Neural cell (in vitro differentiated cells): ENCODE data around the gene IMPACT. TPM values are rescaled to one million over a fixed set of nuclear protein-coding genes. Genes with fewer than 3 reads are reported as not detected.

Experiments
- H2AFZ ChIP-seq: fragments of 200-600, 300-800 bp; sonication (generic), shearing (Covaris generic); 2 replicates; pipeline ENCODE4 v1.6.0; 2014; ENCODE audit warnings: low read depth, mild to moderate bottlenecking, antibody characterized with exemption, low read length, moderate library complexity
- H3F3A ChIP-seq: fragments of 200-600 bp; shearing (Covaris generic); 2 replicates; pipeline ENCODE4 v1.6.1; 2016; ENCODE audit warnings: mild to moderate bottlenecking, moderate library complexity, mixed read lengths, antibody characterized with exemption, low read length; ENCODE audit not compliant: insufficient read depth, poor library complexity, severe bottlenecking
- H3K27ac ChIP-seq: fragments of 200-600, 300-800 bp; sonication (generic), shearing (Covaris generic); 2 replicates; pipeline ENCODE4 v1.5.1; 2014; ENCODE audit warnings: mild to moderate bottlenecking, low read length, moderate library complexity
- H3K27me3 ChIP-seq: fragments of 300-800, 200-600 bp; sonication (generic), shearing (Covaris generic); 2 replicates; pipeline ENCODE4 v1.6.0; 2014; ENCODE audit warnings: mild to moderate bottlenecking, low read depth, low read length, moderate library complexity; ENCODE audit not compliant: insufficient read depth
- H3K36me3 ChIP-seq: fragments of 300-800, 200-600 bp; sonication (generic), shearing (Covaris generic); 2 replicates; pipeline ENCODE4 v1.5.1; 2014; ENCODE audit warnings: mild to moderate bottlenecking, antibody characterized with exemption, low read length, moderate library complexity; ENCODE audit not compliant: insufficient read depth
- H3K4me2 ChIP-seq: fragments of 300-800, 200-600 bp; sonication (generic), shearing (Covaris generic); 2 replicates; pipeline ENCODE4 v1.6.0; 2014; ENCODE audit warnings: mild to moderate bottlenecking, low read length
- H3K4me3 ChIP-seq: fragments of 300-800, 200-600 bp; sonication (generic), shearing (Covaris generic); 2 replicates; pipeline ENCODE4 v1.5.1; 2014; ENCODE audit warnings: mild to moderate bottlenecking, low read length, moderate library complexity
- H3K79me2 ChIP-seq: fragments of 200-600 bp; shearing (Covaris generic); replicated peaks from 2 replicates; pipeline ENCODE4 v1.6.0; 2014; ENCODE audit warnings: mild to moderate bottlenecking, low read length, moderate library complexity; ENCODE audit not compliant: insufficient read depth
- H3K9ac ChIP-seq: fragments of 300-800, 200-600 bp; sonication (generic), shearing (Covaris generic); 2 replicates; pipeline ENCODE4 v1.6.1; 2016; ENCODE audit warnings: mild to moderate bottlenecking, low read length, mixed read lengths
- H3K9me2 ChIP-seq: fragments of 200-600 bp; shearing (Covaris generic); 2 replicates; pipeline ENCODE4 v1.6.1; 2016; ENCODE audit warnings: mild to moderate bottlenecking, low read length, mixed read lengths; ENCODE audit not compliant: insufficient read depth
- H3K9me3 ChIP-seq: fragments of 200-600, 300-800 bp; sonication (generic), shearing (Covaris generic); 2 replicates; pipeline ENCODE4 v1.6.1; 2016; ENCODE audit warnings: mild to moderate bottlenecking, mixed run types, low read length, moderate library complexity, mixed read lengths
- H4K20me1 ChIP-seq: fragments of 200-600 bp; shearing (Covaris generic); 2 replicates; pipeline ENCODE4 v1.6.1; 2016; ENCODE audit warnings: mild to moderate bottlenecking, mixed run types; ENCODE audit not compliant: insufficient read depth
- EP300 ChIP-seq: fragments of 450-650 bp; conservative IDR thresholded peaks from 2 replicates; pipeline ENCODE4 v1.6.1; 2014; ENCODE audit warnings: antibody characterized with exemption, mild to moderate bottlenecking, moderate library complexity; ENCODE audit not compliant: poor library complexity, severe bottlenecking
- EZH2 ChIP-seq: fragments of 200-600, 300-800 bp; shearing (Covaris generic), sonication (generic); IDR thresholded peaks from 2 replicates; pipeline ENCODE4 v1.6.1; 2014; ENCODE audit warnings: antibody characterized with exemption, low read length, borderline replicate concordance, mild to moderate bottlenecking; ENCODE audit not compliant: insufficient read depth, poor library complexity, severe bottlenecking
- MXI1 ChIP-seq: fragments of 450-650 bp; conservative IDR thresholded peaks from 2 replicates; pipeline ENCODE4 v1.6.1; 2014; ENCODE audit warnings: antibody characterized with exemption, mild to moderate bottlenecking; ENCODE audit not compliant: poor library complexity, severe bottlenecking
- POLR2AphosphoS5 ChIP-seq: IDR thresholded peaks from 2 replicates; pipeline ENCODE4 v1.6.1; 2012
- RAD21 ChIP-seq: fragments of 450-650 bp; conservative IDR thresholded peaks from 2 replicates; pipeline ENCODE4 v1.6.1; 2014; ENCODE audit warnings: antibody characterized with exemption, mild to moderate bottlenecking, moderate library complexity
- SMC3 ChIP-seq: fragments of 450-650 bp; conservative IDR thresholded peaks from 2 replicates; pipeline ENCODE4 v1.6.1; 2014; ENCODE audit warnings: antibody characterized with exemption, mild to moderate bottlenecking, moderate library complexity; ENCODE audit not compliant: poor library complexity
- TAF1 ChIP-seq: IDR thresholded peaks from 2 replicates; pipeline ENCODE4 v1.6.1; 2012; ENCODE audit warnings: low read depth
- polyA plus RNA-seq: library from polyadenylated mRNA; depleted of rRNA; stranded (reverse); fragments of >200 nt; gene quantifications from 2 replicates; pipeline ENCODE4 v1.2.3, GENCODE V29; 2014
- TF ChIP-seq, protein P1 (sequence below): IDR thresholded peaks from 2 replicates; pipeline ENCODE4 v1.6.1; 2012; ENCODE audit warnings: borderline replicate concordance
- TF ChIP-seq, protein P2 (sequence below): fragments of 450-650 bp; IDR thresholded peaks from 2 replicates; pipeline ENCODE4 v1.5.1; 2014; ENCODE audit warnings: antibody characterized with exemption, mild to moderate bottlenecking, moderate library complexity; ENCODE audit not compliant: poor library complexity, severe bottlenecking

The IMPACT gene
- polyA plus RNA-seq, 1 donor from 2014 or later: 31.1 TPM

DNA sequence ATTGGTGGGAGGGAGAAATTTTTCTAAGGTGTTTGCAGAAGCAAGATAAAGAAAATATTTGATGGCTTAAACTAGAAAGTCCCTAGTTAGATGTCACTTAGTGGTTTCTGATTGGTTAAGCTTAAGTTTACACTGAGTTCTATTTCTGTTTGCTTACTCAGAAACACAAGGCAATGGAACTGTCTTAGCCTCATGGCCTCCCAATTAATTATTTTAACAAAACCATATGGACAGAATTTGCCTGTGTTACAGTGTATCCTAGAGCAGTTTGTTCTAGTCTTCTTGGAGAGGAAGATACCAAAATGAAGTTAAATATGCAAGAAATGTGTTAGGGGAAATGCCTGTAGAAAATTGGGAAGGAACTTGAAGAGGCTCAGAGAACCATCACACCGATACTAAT is 4.6 kb upstream of the IMPACT start:
- Histone ChIP-seq H3K27me3 (no peaks in the 10 kb centered on the region), H3K9me2 (no peaks in the 10 kb centered on the region), H2AFZ (no peak overlapping the region), H3K4me2 (no peak overlapping the region), H3F3A (no peaks in the 10 kb centered on the region), H4K20me1 (no peaks in the 10 kb centered on the region), H3K9ac (no peak overlapping the region), H3K9me3 (no peaks in the 10 kb centered on the region), H3K27ac (no peak overlapping the region), H3K36me3 (no peaks in the 10 kb centered on the region), H3K79me2 (no peaks in the 10 kb centered on the region), H3K4me3 (no peak overlapping the region)
- TF ChIP-seq RAD21: no peak
- TF ChIP-seq, protein P1, sequence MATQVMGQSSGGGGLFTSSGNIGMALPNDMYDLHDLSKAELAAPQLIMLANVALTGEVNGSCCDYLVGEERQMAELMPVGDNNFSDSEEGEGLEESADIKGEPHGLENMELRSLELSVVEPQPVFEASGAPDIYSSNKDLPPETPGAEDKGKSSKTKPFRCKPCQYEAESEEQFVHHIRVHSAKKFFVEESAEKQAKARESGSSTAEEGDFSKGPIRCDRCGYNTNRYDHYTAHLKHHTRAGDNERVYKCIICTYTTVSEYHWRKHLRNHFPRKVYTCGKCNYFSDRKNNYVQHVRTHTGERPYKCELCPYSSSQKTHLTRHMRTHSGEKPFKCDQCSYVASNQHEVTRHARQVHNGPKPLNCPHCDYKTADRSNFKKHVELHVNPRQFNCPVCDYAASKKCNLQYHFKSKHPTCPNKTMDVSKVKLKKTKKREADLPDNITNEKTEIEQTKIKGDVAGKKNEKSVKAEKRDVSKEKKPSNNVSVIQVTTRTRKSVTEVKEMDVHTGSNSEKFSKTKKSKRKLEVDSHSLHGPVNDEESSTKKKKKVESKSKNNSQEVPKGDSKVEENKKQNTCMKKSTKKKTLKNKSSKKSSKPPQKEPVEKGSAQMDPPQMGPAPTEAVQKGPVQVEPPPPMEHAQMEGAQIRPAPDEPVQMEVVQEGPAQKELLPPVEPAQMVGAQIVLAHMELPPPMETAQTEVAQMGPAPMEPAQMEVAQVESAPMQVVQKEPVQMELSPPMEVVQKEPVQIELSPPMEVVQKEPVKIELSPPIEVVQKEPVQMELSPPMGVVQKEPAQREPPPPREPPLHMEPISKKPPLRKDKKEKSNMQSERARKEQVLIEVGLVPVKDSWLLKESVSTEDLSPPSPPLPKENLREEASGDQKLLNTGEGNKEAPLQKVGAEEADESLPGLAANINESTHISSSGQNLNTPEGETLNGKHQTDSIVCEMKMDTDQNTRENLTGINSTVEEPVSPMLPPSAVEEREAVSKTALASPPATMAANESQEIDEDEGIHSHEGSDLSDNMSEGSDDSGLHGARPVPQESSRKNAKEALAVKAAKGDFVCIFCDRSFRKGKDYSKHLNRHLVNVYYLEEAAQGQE: no peak
- TF ChIP-seq MXI1: no peak
- TF ChIP-seq EZH2: no peak
- no peak for TF ChIP-seq SMC3
- TF ChIP-seq, protein P2, sequence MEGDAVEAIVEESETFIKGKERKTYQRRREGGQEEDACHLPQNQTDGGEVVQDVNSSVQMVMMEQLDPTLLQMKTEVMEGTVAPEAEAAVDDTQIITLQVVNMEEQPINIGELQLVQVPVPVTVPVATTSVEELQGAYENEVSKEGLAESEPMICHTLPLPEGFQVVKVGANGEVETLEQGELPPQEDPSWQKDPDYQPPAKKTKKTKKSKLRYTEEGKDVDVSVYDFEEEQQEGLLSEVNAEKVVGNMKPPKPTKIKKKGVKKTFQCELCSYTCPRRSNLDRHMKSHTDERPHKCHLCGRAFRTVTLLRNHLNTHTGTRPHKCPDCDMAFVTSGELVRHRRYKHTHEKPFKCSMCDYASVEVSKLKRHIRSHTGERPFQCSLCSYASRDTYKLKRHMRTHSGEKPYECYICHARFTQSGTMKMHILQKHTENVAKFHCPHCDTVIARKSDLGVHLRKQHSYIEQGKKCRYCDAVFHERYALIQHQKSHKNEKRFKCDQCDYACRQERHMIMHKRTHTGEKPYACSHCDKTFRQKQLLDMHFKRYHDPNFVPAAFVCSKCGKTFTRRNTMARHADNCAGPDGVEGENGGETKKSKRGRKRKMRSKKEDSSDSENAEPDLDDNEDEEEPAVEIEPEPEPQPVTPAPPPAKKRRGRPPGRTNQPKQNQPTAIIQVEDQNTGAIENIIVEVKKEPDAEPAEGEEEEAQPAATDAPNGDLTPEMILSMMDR: no peak
- no peak for TF ChIP-seq TAF1
- no peak for TF ChIP-seq POLR2AphosphoS5
- TF ChIP-seq EP300: no peak

DNA sequence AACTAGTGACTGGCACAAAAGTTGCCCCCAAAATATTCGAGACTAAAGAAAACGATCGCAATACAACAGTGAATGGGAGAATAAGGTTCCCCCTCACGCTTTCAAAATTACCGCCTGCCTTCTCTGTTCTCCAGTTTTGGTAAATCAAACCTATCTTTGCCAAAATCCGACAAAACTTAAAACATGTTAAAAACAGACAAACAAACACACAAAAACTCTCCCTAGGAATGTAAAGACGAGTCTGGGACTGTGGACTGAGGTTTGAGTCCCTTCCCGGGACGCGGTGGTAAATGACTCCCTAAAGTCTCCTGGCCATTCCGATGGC is 435 bp upstream of the IMPACT start:
- Histone ChIP-seq H2AFZ (peak overlapping the region; percentile 82), H3K4me2 (peak overlapping the region; percentile 45), H3K4me3 (peak overlapping the region; percentile 86), H3K27ac (peak overlapping the region; percentile 70), H3K27me3 (no peaks in the 10 kb centered on the region), H3K9ac (peak overlapping the region; percentile 78), H3K79me2 (no peaks in the 10 kb centered on the region), H3K9me2 (no peaks in the 10 kb centered on the region), H4K20me1 (no peaks in the 10 kb centered on the region), H3K36me3 (no peaks in the 10 kb centered on the region), H3K9me3 (no peaks in the 10 kb centered on the region), H3F3A (no peaks in the 10 kb centered on the region)
- TF ChIP-seq SMC3: no peak
- TF ChIP-seq, protein P1: no peak
- TF ChIP-seq TAF1: no peak
- TF ChIP-seq POLR2AphosphoS5: no peak
- TF ChIP-seq, protein P2: no peak
- no peak for TF ChIP-seq RAD21
- TF ChIP-seq MXI1: no peak
- TF ChIP-seq EP300: no peak
- TF ChIP-seq EZH2: no peak
